DND-41 (cell line): Measurements from ENCODE around the gene TYW5.

Experiments
- ATAC-seq: fragments of 200-7000 bp; cut with Tn5 transposase; 3 replicates; pipeline ENCODE4 v1.9.1; 2021; ENCODE audit warnings: low read depth; ENCODE audit not compliant: insufficient read depth
- DNase-seq: peaks from one replicate; pipeline ENCODE4 v3.0.0-alpha.2; 2020
- H2AFZ ChIP-seq: 2 replicates; pipeline ENCODE4 v1.6.0; 2012; ENCODE audit warnings: low read depth, low read length
- H3K27ac ChIP-seq: 2 replicates; pipeline ENCODE4 v1.5.1; 2012; ENCODE audit warnings: low read length, inconsistent platforms
- H3K27me3 ChIP-seq: fragments of 200-600 bp; sonication (generic); 2 replicates; pipeline ENCODE4 v1.6.0; 2012; ENCODE audit warnings: low read length, mild to moderate bottlenecking, inconsistent platforms; ENCODE audit not compliant: insufficient read depth, poor library complexity
- H3K36me3 ChIP-seq: 2 replicates; pipeline ENCODE4 v1.5.1; 2012; ENCODE audit warnings: low read length, inconsistent platforms; ENCODE audit not compliant: insufficient read depth
- H3K4me1 ChIP-seq: 2 replicates; pipeline ENCODE4 v1.5.1; 2012; ENCODE audit warnings: mild to moderate bottlenecking, low read length; ENCODE audit not compliant: insufficient read depth
- H3K4me2 ChIP-seq: 2 replicates; pipeline ENCODE4 v1.6.0; 2012; ENCODE audit warnings: mild to moderate bottlenecking, moderate library complexity, low read length, inconsistent platforms; ENCODE audit not compliant: insufficient read depth
- H3K4me3 ChIP-seq, 2 experiments: fragments of 200-600 bp in 1 of 2; shearing (Covaris generic) in 1 of 2; 2 replicates each; pipeline ENCODE4 v1.5.1; 2012 to 2016; ENCODE audit warnings: inconsistent platforms in 2 of 2, low read length in 2 of 2, mild to moderate bottlenecking in 2 of 2, low read depth in 1 of 2, moderate library complexity in 1 of 2
- H3K79me2 ChIP-seq: 2 replicates; pipeline ENCODE4 v1.6.0; 2012; ENCODE audit warnings: low read length, inconsistent platforms; ENCODE audit not compliant: insufficient read depth
- H3K9ac ChIP-seq: 2 replicates; pipeline ENCODE4 v1.6.0; 2012; ENCODE audit warnings: low read depth, mild to moderate bottlenecking, inconsistent platforms, low read length, moderate library complexity
- H3K9me3 ChIP-seq: 2 replicates; pipeline ENCODE4 v1.5.1; 2012; ENCODE audit warnings: low read length, moderate library complexity, mild to moderate bottlenecking, inconsistent platforms; ENCODE audit not compliant: insufficient read depth, severe bottlenecking
- H4K20me1 ChIP-seq: 2 replicates; pipeline ENCODE4 v1.6.0; 2012; ENCODE audit warnings: low read length; ENCODE audit not compliant: insufficient read depth
- CTCF ChIP-seq: IDR thresholded peaks from 2 replicates; pipeline ENCODE4 v1.5.1; 2012; ENCODE audit warnings: borderline replicate concordance, low read length, moderate library complexity, mild to moderate bottlenecking; ENCODE audit not compliant: poor library complexity, severe bottlenecking; ENCODE audit errors: extremely low read depth
- EZH2 ChIP-seq: IDR thresholded peaks from 3 replicates; pipeline ENCODE4 v1.6.1; 2012; ENCODE audit warnings: borderline replicate concordance, low read depth, mild to moderate bottlenecking, moderate library complexity, low read length, inconsistent platforms; ENCODE audit not compliant: severe bottlenecking

TYW5 gene

DNA sequence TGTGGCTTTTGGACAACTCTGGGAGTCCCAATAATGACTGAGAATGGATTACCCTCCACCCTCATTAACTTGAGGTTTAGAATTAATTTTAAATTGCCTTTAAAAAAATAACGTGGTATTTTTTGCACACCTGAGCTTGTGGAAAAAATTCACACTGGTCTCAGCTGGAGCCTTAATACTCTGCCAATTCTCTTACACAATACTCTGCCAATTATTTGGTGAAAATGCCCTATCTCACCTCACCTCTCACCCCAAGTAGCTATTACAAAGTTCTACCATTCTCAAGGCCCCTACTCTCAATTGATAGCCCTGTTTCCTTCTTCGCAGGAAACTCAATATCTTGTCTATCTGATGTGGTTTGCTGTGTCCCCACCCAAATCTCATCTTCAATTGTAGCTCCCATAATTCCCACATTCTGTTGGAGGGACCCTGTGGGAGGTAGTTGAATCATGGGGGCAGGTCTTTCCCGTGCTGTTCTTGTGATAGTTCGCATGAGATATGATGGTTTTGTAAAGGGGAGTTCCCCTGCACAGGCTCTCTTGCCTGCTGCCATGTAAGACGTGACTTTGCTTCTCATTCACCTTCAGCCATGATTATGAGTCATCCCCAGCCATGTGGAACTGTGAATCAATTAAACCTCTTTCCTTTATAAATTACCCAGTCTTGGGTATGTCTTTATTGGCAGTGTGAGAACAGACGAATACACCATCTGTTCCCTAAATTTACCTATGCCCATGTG is 71.6 kb downstream of the TYW5 start:
- no peaks in the 10 kb centered on the region for H3K79me2 ChIP-seq
- H2AFZ ChIP-seq = no peak overlapping the region
- no peak overlapping the region for H3K27ac ChIP-seq
- DNase-seq (no peak), ATAC-seq (no peak)
- H3K4me2 ChIP-seq = no peak overlapping the region
- no peak for TF ChIP-seq EZH2
- no peaks in the 10 kb centered on the region for H4K20me1 ChIP-seq
- no peak overlapping the region for H3K9ac ChIP-seq
- no peaks in the 10 kb centered on the region for H3K36me3 ChIP-seq
- no peak overlapping the region for H3K4me3 ChIP-seq
- no peaks in the 10 kb centered on the region for H3K4me1 ChIP-seq
- no peaks in the 10 kb centered on the region for H3K9me3 ChIP-seq
- no peaks in the 10 kb centered on the region for H3K27me3 ChIP-seq

GRCh38 chr2:199882667-199883066 is 72.6 kb downstream of the TYW5 start:
- TF ChIP-seq EZH2 = no peak
- no peak for TF ChIP-seq CTCF
- Histone ChIP-seq H4K20me1 (no peaks in the 10 kb centered on the region), H3K9me3 (no peaks in the 10 kb centered on the region), H3K36me3 (no peaks in the 10 kb centered on the region), H3K9ac (no peak overlapping the region), H3K4me1 (no peaks in the 10 kb centered on the region), H3K27me3 (no peaks in the 10 kb centered on the region), H3K79me2 (no peaks in the 10 kb centered on the region), H3K4me2 (no peak overlapping the region), H3K4me3 (no peak overlapping the region), H3K27ac (no peak overlapping the region), H2AFZ (no peak overlapping the region)
- no peak for DNase-seq
- ATAC-seq = no peak
